ENCODE measurements around the gene PLPP4. TPM values are rescaled to one million over a fixed set of nuclear protein-coding genes. Genes with fewer than 3 reads are reported as not detected.

The PLPP4 gene
- 0.65 and 1.6 TPM in 2 replicates for total RNA-seq

GRCh38 chr10:120456626-120457430 lies at the start of gene PLPP4:
PLPP4 (plus strand) TSS chr10:120457227; CDS start chr10:120457306, 79 bp downstream.

Measured in vein endothelial cell (primary cell).